DOHH2 (cell line): ENCODE results near the gene ST7.

Experiments
- EZH2phosphoT487 ChIP-seq: fragments of 200-600 bp; sonication (generic); IDR thresholded peaks from 2 replicates; pipeline ENCODE4 v1.6.1; 2017; ENCODE audit warnings: borderline replicate concordance, mild to moderate bottlenecking, antibody characterized with exemption, low read length, moderate library complexity, mixed read lengths
- TF ChIP-seq, protein P1 (sequence below): fragments of 200-600 bp; sonication (generic); IDR thresholded peaks from one replicate; pipeline ENCODE4 v1.5.1; 2014; ENCODE audit warnings: antibody characterized with exemption, mild to moderate bottlenecking, low read depth, low read length; ENCODE audit not compliant: poor library complexity, severe bottlenecking

DNA sequence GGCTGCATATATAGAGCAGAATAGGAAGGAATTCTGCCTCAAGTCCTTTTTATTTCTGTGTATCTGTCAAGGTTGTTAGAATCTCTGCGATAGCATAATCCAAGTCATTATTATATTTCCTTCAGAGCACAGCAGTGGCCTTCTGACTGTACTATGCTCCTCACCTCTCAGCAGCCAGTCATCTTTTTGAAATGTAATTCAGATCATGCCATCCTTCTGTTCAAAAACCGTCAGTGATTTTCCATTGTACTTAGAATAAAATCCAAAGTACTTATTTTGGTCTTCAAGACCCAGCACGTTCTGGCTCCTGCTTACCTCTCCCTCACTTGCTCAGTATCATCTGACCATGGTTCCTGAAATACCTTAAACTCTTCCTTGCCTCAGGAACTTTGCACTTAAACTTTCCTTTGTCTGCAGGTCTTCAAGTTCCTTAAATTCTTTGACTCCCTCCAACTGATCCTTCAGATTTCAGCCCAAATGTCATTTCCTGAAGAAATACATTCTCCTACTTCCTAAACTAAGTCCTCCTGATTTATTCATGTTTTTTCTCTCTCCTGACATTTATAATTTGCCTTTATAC, 112.4 kb downstream of the ST7 start:
- TF ChIP-seq, protein P1, sequence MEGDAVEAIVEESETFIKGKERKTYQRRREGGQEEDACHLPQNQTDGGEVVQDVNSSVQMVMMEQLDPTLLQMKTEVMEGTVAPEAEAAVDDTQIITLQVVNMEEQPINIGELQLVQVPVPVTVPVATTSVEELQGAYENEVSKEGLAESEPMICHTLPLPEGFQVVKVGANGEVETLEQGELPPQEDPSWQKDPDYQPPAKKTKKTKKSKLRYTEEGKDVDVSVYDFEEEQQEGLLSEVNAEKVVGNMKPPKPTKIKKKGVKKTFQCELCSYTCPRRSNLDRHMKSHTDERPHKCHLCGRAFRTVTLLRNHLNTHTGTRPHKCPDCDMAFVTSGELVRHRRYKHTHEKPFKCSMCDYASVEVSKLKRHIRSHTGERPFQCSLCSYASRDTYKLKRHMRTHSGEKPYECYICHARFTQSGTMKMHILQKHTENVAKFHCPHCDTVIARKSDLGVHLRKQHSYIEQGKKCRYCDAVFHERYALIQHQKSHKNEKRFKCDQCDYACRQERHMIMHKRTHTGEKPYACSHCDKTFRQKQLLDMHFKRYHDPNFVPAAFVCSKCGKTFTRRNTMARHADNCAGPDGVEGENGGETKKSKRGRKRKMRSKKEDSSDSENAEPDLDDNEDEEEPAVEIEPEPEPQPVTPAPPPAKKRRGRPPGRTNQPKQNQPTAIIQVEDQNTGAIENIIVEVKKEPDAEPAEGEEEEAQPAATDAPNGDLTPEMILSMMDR: no peak
- TF ChIP-seq EZH2phosphoT487: no peak
